Kidney (tissue), 14 donors: Measurements from ENCODE around the gene IFT52. TPM values are rescaled to one million over a fixed set of nuclear protein-coding genes. Genes with fewer than 3 reads are reported as not detected.

Experiments
- DNase-seq, 5 donors: peaks; one replicate each; pipeline ENCODE4 v3.0.0-alpha.2; 2013 to 2020
- FAIRE-seq: peaks from 2 replicates; lab custom pipeline; 2012; peaks lifted over from hg19 to GRCh38; lab: Jason Lieb, UNC
- H3K27ac ChIP-seq, 2 donors: one replicate each; pipeline ENCODE4 v1.7.0; 2013; ENCODE audit warnings: low read depth in 2 of 2, low read length in 2 of 2, inconsistent platforms in 1 of 2
- H3K27me3 ChIP-seq: one replicate; pipeline ENCODE4 v1.7.1; 2013; ENCODE audit warnings: low read length, inconsistent platforms; ENCODE audit not compliant: control insufficient read depth, insufficient read depth
- H3K36me3 ChIP-seq, 3 donors: one replicate each; pipeline versions ENCODE4 v1.7.0 to v1.7.1; 2013; ENCODE audit warnings: low read length in 3 of 3, control low read depth in 1 of 3, inconsistent platforms in 1 of 3; ENCODE audit not compliant: insufficient read depth in 3 of 3, control insufficient read depth in 2 of 3
- H3K4me1 ChIP-seq, 3 donors: one replicate each; pipeline versions ENCODE4 v1.7.0 to v1.7.1; 2013; ENCODE audit warnings: low read length in 3 of 3, inconsistent platforms in 1 of 3, low read depth in 1 of 3; ENCODE audit not compliant: control insufficient read depth in 2 of 3, insufficient read depth in 2 of 3
- H3K4me3 ChIP-seq, 3 donors: one replicate each; pipeline versions ENCODE4 v1.7.0 to v1.8.1; 2013; ENCODE audit warnings: low read length in 3 of 3, control low read depth in 1 of 3, inconsistent platforms in 1 of 3
- H3K9ac ChIP-seq, 3 donors: one replicate each; pipeline versions ENCODE4 v1.7.0 to v1.7.1; 2013; ENCODE audit warnings: low read length in 3 of 3, control low read depth in 1 of 3, inconsistent platforms in 1 of 3
- H3K9me3 ChIP-seq, 3 donors: one replicate each; pipeline versions ENCODE4 v1.7.0 to v1.7.1; 2013; ENCODE audit warnings: low read length in 3 of 3, control low read depth in 1 of 3, inconsistent platforms in 1 of 3; ENCODE audit not compliant: control insufficient read depth in 2 of 3, insufficient read depth in 1 of 3
- intact Hi-C: fragments of 100-400 bp; cut with DNase I; formaldehyde crosslinking; loops from one replicate; pipeline ENCODE4 v1.11.1; 2022
- polyA plus RNA-seq: library from polyadenylated mRNA; stranded (reverse); fragments of 350-450 nt; fragmentation: Illumina TruSeq; extraction: RNeasy Lipid Tissue Mini Kit (QIAGEN cat#74804); gene quantifications from one replicate; pipeline ENCODE4 v1.2.3, GENCODE V29; 2014; ENCODE audit warnings: low read depth, low replicate concordance; ENCODE audit not compliant: insufficient read depth
- total RNA-seq: library from RNA; stranded (reverse); fragmentation: NEBNext Ultra II Directional; extraction: Animal tissue kit (Norgen Biotek cat#: 25700); gene quantifications from one replicate; pipeline ENCODE4 v1.2.1, GENCODE V29; 2021
- TF ChIP-seq, protein P1 (sequence below): IDR thresholded peaks from 3 replicates; pipeline ENCODE4 v1.5.1; 2012; ENCODE audit warnings: mild to moderate bottlenecking, moderate library complexity, borderline replicate concordance; ENCODE audit not compliant: insufficient read depth; ENCODE audit errors: extremely low read depth
- donor health status: control.
- donor health status: control.
- donor health status: control.
- donor health status: control.
- donor health status: control.
- donor health status: DM: yes; HTN: yes; CAD: no.
- donor health status: Normal renal cell carcinoma (clear cell type).

Gene IFT52
- total and polyA plus RNA-seq, 2 donors from 2014 or later: 27.0 to 35.2 TPM

DNA sequence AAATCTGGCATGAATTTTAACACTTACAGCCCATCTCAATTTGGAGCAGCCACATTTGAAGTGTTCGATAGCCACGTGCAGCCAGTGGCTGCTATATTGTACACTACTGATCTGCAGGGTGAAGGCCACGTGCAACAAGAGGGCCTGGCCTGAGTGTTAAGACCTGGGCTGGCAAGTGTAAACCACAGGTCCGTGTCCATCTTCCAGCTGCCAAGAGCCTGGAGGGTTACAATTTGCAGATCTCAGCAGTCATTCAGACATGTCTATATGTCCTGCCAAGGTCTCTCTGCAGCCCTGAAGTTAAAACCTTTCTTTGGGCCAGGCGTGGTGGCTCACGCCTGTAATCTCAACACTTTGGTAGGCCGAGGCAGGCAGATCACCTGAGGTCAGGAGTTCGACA, 17.8 kb upstream of the IFT52 start:
- Histone ChIP-seq H3K4me3 (no peak overlapping the region), H3K4me1 (peaks cover 0 to 2% (median 0%) of the 10 kb centered on the region in 3 donors), H3K27me3 (no peaks in the 10 kb centered on the region), H3K9ac (no peak overlapping the region), H3K36me3 (peaks cover 0 to 51% (median 41%) of the 10 kb centered on the region in 3 donors), H3K9me3 (no peaks in the 10 kb centered on the region), H3K27ac (no peak overlapping the region)
- FAIRE-seq (no peak), DNase-seq (peak in 1 of 5 donors; percentile 11)
- TF ChIP-seq, protein P1, sequence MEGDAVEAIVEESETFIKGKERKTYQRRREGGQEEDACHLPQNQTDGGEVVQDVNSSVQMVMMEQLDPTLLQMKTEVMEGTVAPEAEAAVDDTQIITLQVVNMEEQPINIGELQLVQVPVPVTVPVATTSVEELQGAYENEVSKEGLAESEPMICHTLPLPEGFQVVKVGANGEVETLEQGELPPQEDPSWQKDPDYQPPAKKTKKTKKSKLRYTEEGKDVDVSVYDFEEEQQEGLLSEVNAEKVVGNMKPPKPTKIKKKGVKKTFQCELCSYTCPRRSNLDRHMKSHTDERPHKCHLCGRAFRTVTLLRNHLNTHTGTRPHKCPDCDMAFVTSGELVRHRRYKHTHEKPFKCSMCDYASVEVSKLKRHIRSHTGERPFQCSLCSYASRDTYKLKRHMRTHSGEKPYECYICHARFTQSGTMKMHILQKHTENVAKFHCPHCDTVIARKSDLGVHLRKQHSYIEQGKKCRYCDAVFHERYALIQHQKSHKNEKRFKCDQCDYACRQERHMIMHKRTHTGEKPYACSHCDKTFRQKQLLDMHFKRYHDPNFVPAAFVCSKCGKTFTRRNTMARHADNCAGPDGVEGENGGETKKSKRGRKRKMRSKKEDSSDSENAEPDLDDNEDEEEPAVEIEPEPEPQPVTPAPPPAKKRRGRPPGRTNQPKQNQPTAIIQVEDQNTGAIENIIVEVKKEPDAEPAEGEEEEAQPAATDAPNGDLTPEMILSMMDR: no peak
- intact Hi-C loops: no loop called here

DNA sequence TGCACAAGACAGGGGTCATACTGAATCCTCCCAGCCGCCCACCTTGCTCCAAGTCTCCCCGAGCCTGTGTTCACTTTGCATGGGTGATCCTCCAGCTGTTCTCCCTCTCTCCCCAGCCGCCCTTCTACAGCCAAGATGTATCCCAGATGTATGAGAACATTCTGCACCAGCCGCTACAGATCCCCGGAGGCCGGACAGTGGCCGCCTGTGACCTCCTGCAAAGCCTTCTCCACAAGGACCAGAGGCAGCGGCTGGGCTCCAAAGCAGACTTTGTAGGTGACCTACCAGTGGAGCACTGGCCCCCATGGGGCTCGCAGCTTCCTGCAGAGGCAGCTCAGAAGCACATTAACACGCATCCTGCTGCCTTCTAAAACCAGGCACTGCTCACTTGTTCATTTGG, 14.6 kb upstream of the IFT52 start:
- peaks cover 0 to 47% (median 18%) of the 10 kb centered on the region in 3 donors for H3K36me3 ChIP-seq
- H3K9ac ChIP-seq: no peak overlapping the region
- H3K27ac ChIP-seq: no peak overlapping the region
- H3K4me3 ChIP-seq: no peak overlapping the region
- peak in 2 of 5 donors; percentile 17 to 86 for DNase-seq
- no peaks in the 10 kb centered on the region for H3K27me3 ChIP-seq
- no peak for FAIRE-seq
- no peaks in the 10 kb centered on the region for H3K9me3 ChIP-seq
- TF ChIP-seq, protein P1: no peak
- peaks cover 0 to 2% (median 0%) of the 10 kb centered on the region in 3 donors for H3K4me1 ChIP-seq
- intact Hi-C loops: no loop called here

DNA sequence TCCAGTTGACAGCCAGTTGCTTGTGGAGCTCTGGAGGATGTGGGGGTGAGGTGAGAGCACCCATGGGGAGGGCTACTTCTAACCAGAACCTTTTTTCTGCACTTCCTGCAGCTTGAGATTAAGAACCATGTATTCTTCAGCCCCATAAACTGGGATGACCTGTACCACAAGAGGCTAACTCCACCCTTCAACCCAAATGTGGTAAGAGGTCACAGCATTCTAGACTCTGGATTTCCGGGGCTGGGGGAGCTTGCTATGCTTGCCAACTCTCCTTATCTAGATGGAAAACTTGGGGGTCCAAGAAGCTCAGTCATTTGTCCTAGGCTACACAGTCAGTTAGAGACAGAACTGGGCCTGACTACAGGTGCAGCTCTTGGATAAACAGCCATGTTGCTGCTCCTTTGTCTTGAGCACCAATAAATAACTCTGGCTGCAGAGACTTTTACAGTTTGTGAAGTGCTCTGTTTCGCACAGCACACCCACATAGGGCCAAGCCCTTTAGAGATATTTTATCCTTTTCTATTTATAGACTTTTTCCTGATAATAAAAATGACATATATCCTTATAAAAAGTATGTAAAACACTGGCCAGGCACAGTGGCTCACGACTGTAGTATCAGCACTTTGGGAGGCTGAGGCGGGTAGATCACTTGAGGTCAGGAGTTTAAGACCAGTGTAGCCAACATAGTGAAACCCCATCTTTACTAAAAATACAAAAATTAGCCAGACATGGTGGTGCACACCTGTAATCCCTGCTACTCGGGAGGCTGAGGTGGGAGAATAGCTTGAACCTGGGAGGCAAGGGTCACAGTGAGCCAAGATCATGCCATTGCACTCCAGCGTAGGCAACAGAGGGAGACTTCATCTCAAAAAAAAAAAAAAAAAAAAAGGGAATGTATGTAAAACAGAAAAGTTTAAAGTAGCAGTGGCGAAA, 10.6 kb upstream of the IFT52 start:
- TF ChIP-seq, protein P1: no peak
- no peak for FAIRE-seq
- peaks cover 0 to 33% (median 14%) of the 10 kb centered on the region in 3 donors for H3K36me3 ChIP-seq
- H3K27ac ChIP-seq: no peak overlapping the region
- DNase-seq: peak in 1 of 5 donors; percentile 34
- H3K9me3 ChIP-seq: no peaks in the 10 kb centered on the region
- intact Hi-C loops: no loop called here
- no peak overlapping the region for H3K4me3 ChIP-seq
- H3K4me1 ChIP-seq: peaks cover 0 to 8% (median 7%) of the 10 kb centered on the region in 3 donors
- no peaks in the 10 kb centered on the region for H3K27me3 ChIP-seq
- no peak overlapping the region for H3K9ac ChIP-seq
